Neural crest cell (in vitro differentiated cells): ENCODE measurements around the gene TOMM7. TPM values are rescaled to one million over a fixed set of nuclear protein-coding genes. Genes with fewer than 3 reads are reported as not detected.
"Not testable (repeated sequence)": the region's sequence is repeated elsewhere in the genome, so short reads cannot be mapped to it uniquely, and the experiment has no call there.

Source experiments
- DNase-seq: peaks from one replicate; pipeline ENCODE4 v3.0.0; 2021; ENCODE audit warnings: low read depth, mixed read lengths, low spot score
- H3K27ac Mint-ChIP-seq: one replicate; pipeline ENCODE4 v1.8.0; 2021; ENCODE audit warnings: mild to moderate bottlenecking, mixed read lengths; ENCODE audit not compliant: unreplicated experiment
- H3K27me3 Mint-ChIP-seq: 2 replicates; pipeline ENCODE4 v1.8.0; 2021; ENCODE audit warnings: low read depth, mild to moderate bottlenecking, mixed read lengths
- H3K36me3 Mint-ChIP-seq: 2 replicates; pipeline ENCODE4 v1.8.0; 2021; ENCODE audit warnings: low read depth, mild to moderate bottlenecking, mixed read lengths
- H3K4me1 Mint-ChIP-seq: 2 replicates; pipeline ENCODE4 v1.8.0; 2021; ENCODE audit warnings: mixed read lengths
- H3K4me3 Mint-ChIP-seq: one replicate; pipeline ENCODE4 v1.8.0; 2021; ENCODE audit warnings: mild to moderate bottlenecking, mixed read lengths
- H3K9me3 Mint-ChIP-seq: 2 replicates; pipeline ENCODE4 v1.8.0; 2021; ENCODE audit warnings: mixed read lengths
- CTCF ChIP-seq: fragments of 200-600 bp; sonication (generic); conservative IDR thresholded peaks from 2 replicates; pipeline ENCODE4 v1.5.0; 2021; ENCODE audit warnings: antibody characterized with exemption, mild to moderate bottlenecking
- total RNA-seq: library from RNA; stranded (reverse); gene quantifications from 2 replicates; pipeline ENCODE4 v1.2.1, GENCODE V29; 2021

TOMM7 gene
- total RNA-seq, 1 donor from 2014 or later, result 179 TPM

- no peak for TF ChIP-seq CTCF
- no peak for DNase-seq
- H3K9me3 Mint-ChIP-seq, result peaks cover 2% of the 10 kb centered on the region
- no peaks in the 10 kb centered on the region for H3K27me3 Mint-ChIP-seq
- H3K4me3 Mint-ChIP-seq, result no peak overlapping the region
- H3K27ac Mint-ChIP-seq, result no peak overlapping the region
- H3K4me1 Mint-ChIP-seq, result no peaks in the 10 kb centered on the region
- H3K36me3 Mint-ChIP-seq, result no peaks in the 10 kb centered on the region
These were observed 41.4 kb downstream of the TOMM7 start for GRCh38 chr7:22781230-22781711.

- H3K36me3 Mint-ChIP-seq, H3K27ac Mint-ChIP-seq: not testable (repeated sequence)
These were observed 42.8 kb downstream of the TOMM7 start for GRCh38 chr7:22779730-22780323.

GRCh38 chr7:22776964-22777363 lies 45.7 kb downstream of the TOMM7 start:
- Mint-ChIP-seq H3K9me3 (peaks cover 2% of the 10 kb centered on the region), H3K4me3 (no peak overlapping the region), H3K4me1 (no peaks in the 10 kb centered on the region), H3K27me3 (no peaks in the 10 kb centered on the region), H3K27ac (no peak overlapping the region), H3K36me3 (no peaks in the 10 kb centered on the region)
- DNase-seq, result no peak
- TF ChIP-seq CTCF, result no peak

More at GRCh38 chr7:22779730-22780323, 42.8 kb downstream of the TOMM7 start:
- not testable (repeated sequence) for H3K4me1 Mint-ChIP-seq, H3K9me3 Mint-ChIP-seq, DNase-seq, H3K4me3 Mint-ChIP-seq, H3K27me3 Mint-ChIP-seq

DNA sequence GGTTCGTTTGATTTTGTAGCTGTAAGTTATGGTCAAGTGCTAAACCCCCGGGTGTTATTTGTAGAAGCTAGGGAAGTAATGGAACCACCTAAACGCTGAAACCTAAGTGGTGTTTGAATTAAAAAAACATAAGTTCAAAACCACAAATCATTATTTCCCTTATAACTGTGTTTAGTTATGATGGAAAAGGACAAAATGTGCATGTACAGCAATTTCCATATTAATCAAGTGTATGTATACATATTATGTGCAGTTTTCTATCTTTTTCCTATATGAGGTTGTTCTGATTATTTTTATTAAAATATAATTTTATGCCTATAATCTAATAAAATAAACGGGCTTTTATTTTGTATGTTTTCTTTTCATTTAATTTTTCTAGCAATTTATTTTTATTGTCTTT lies 49.8 kb downstream of the TOMM7 start:
- H3K4me1 Mint-ChIP-seq, result no peaks in the 10 kb centered on the region
- H3K4me3 Mint-ChIP-seq, result no peak overlapping the region
- no peaks in the 10 kb centered on the region for H3K27me3 Mint-ChIP-seq
- no peak for TF ChIP-seq CTCF
- H3K9me3 Mint-ChIP-seq, result peaks cover 6% of the 10 kb centered on the region
- H3K36me3 Mint-ChIP-seq, result no peaks in the 10 kb centered on the region
- no peak for DNase-seq
- no peak overlapping the region for H3K27ac Mint-ChIP-seq

DNA sequence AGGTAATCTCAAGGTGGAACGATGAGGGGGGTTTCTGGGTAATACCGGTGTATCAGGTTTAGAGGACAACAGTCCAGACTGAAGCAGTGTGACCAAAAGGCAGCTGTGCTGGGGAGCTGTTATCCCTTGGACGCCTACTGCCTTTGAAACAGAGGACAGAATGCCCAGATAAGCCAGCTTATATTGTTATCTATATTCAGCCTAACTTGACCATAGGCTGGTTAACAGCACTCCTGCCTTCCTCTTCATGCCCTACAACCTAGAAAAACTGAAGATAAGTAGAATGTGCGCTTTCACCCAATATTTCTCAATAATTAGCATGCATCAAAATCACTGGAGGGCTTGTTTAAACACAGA lies 50.8 kb downstream of the TOMM7 start:
- Mint-ChIP-seq H3K4me1 (no peaks in the 10 kb centered on the region), H3K9me3 (peaks cover 4% of the 10 kb centered on the region), H3K36me3 (no peaks in the 10 kb centered on the region), H3K27me3 (no peaks in the 10 kb centered on the region), H3K27ac (no peak overlapping the region), H3K4me3 (no peak overlapping the region)
- TF ChIP-seq CTCF, result no peak
- no peak for DNase-seq

- H3K9me3 Mint-ChIP-seq, result peaks cover 3% of the 10 kb centered on the region
These were observed 51.3 kb downstream of the TOMM7 start for GRCh38 chr7:22771194-22771871.

More at GRCh38 chr7:22771194-22771871, 51.3 kb downstream of the TOMM7 start:
- no peak for TF ChIP-seq CTCF
- H3K4me3 Mint-ChIP-seq, result no peak overlapping the region
- no peaks in the 10 kb centered on the region for H3K36me3 Mint-ChIP-seq
- no peak for DNase-seq
- H3K27me3 Mint-ChIP-seq, result no peaks in the 10 kb centered on the region
- no peak overlapping the region for H3K27ac Mint-ChIP-seq
- H3K4me1 Mint-ChIP-seq, result no peaks in the 10 kb centered on the region
